Measurements from ENCODE around the gene GBF1. TPM values are rescaled to one million over a fixed set of nuclear protein-coding genes. Genes with fewer than 3 reads are reported as not detected.
"Not testable (repeated sequence)": the region's sequence is repeated elsewhere in the genome, so short reads cannot be mapped to it uniquely, and the experiment has no call there.

GBF1 gene
- total and polyA plus RNA-seq, 10 of the 15 experiments (the other 5 are each of a cell fraction or from before 2014, with no cell fraction given), result 0.82 to 42.0 (median 21.8) TPM

DNA sequence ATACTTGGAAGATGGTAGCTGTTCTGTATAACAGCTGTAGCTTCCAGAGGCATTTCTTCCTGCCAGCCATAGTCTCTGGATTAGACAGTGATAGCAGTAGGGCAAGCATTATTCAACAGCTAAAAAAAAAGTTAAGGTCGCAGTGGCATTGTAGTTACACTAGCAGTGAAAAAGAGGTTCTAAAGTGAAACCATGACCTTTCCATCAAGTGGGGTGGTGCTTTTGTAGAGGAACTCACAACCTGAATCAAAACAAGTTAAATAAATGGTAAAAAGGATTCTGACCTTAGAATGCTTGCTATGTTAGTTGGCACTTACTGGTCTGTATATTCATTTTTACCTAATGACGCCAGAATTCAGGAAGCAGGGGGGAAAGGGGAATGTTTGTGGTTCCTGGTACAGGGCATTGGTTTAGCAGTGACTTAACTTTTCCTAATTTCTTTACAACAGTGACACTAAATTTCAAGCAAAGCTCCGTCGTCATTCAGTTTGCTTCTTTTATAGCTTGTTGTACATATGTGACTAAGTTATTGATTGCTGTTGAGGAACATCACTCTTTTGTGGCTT is 55.0 kb downstream of the GBF1 start:
- Histone ChIP-seq H3K4me3 (no peak overlapping the region), H3K27me3 (replicated peaks in 1 of 2; ENCODE audit: control insufficient read depth in 2 of 2, insufficient read depth in 2 of 2, low read length in 1 of 2) (no peaks in the 10 kb centered on the region), H3K4me2 (ENCODE audit: control insufficient read depth, insufficient read depth) (peak overlapping the region; percentile 60), H2AFZ (ENCODE audit: control insufficient read depth, low read depth, low read length) (no peak overlapping the region), H3K4me1 (ENCODE audit: control insufficient read depth, insufficient read depth, low read length) (peaks cover 7% of the 10 kb centered on the region), H4K20me1 (ENCODE audit: control insufficient read depth, insufficient read depth) (no peaks in the 10 kb centered on the region), H3K9ac (ENCODE audit: control insufficient read depth, insufficient read depth, low read length) (no peak overlapping the region), H3K79me2 (ENCODE audit: control insufficient read depth, insufficient read depth, low read length) (peaks cover 13% of the 10 kb centered on the region), H3K9me3 (replicated peaks; ENCODE audit: control insufficient read depth, insufficient read depth, low read length) (no peaks in the 10 kb centered on the region), H3K36me3 (ENCODE audit: control insufficient read depth in 2 of 2, insufficient read depth in 2 of 2, low read length in 1 of 2) (peaks cover 0 to 2% of the 10 kb centered on the region in 2 experiments; a peak in 1 of 4 replicates), H3K27ac (ENCODE audit: control insufficient read depth, insufficient read depth) (peak overlapping the region; percentile 6; the same call in 1 of the 2 replicates)
- no peak for DNase-seq (ENCODE audit: low read depth, low spot score)
- ChIA-PET SMC1A (ENCODE audit: uncharacterized antibody, unreplicated experiment) (interaction anchor here (0.9 to 1.2 kb wide), 4 partner anchors 9 to 52 kb away, joined by 3 read pairs; no protein-coding TSS in a partner anchor), CTCF (interaction anchor here (0.9 to 1.5 kb wide), 3 partner anchors 12 to 51 kb away, joined by 3 to 4 read pairs (median 4); no protein-coding TSS in a partner anchor), RAD21 (ENCODE audit: unreplicated experiment) (no interaction called here), POLR2A (interaction anchor here (0.6 to 1.1 kb wide), 2 partner anchors 8 to 13 kb away, joined by 3 to 5 read pairs; no protein-coding TSS in a partner anchor)
- no TSS peak for BruUV-seq (replicated peaks)
- WGBS (ENCODE audit: insufficient coverage, insufficient replicate concordance, low lambda C conversion rate, missing lambda C conversion rate), result 83% methylated on average over 4 of the region's 4 CpGs
- TF ChIP-seq RB1 (IDR thresholded peaks at IDR 0.05; ENCODE audit: borderline replicate concordance), result no peak
- TF ChIP-seq ZNF207 (IDR thresholded peaks at IDR 0.05; ENCODE audit: borderline replicate concordance), result no peak
- TF ChIP-seq WRNIP1 (IDR thresholded peaks at IDR 0.05; ENCODE audit: borderline replicate concordance, low read depth, low read length), result no peak
- TF ChIP-seq SRF (IDR thresholded peaks at IDR 0.05; ENCODE audit: low read depth in 2 of 2, low read length in 2 of 2), result no peak
- TF ChIP-seq IRF4 (IDR thresholded peaks at IDR 0.05; ENCODE audit: low read depth, low read length), result no peak
- TF ChIP-seq TCF12 (IDR thresholded peaks at IDR 0.05; ENCODE audit: low read depth, low read length), result no peak
- TF ChIP-seq NBN (IDR thresholded peaks at IDR 0.05), result no peak
- no peak for TF ChIP-seq ETV6 (conservative IDR thresholded peaks at IDR 0.05 in 1 of 2, IDR thresholded peaks at IDR 0.05 in 1 of 2; ENCODE audit: borderline replicate concordance in 1 of 2, low read depth in 1 of 2)
- no peak for TF ChIP-seq CHD4 (IDR thresholded peaks at IDR 0.05)
- TF ChIP-seq SIN3A (IDR thresholded peaks at IDR 0.05; ENCODE audit: low read depth, low read length), result no peak
- TF ChIP-seq CEBPB (IDR thresholded peaks at IDR 0.05; ENCODE audit: borderline replicate concordance in 1 of 2, low read depth in 2 of 2, low read length in 2 of 2), result no peak
- TF ChIP-seq, protein P1, sequence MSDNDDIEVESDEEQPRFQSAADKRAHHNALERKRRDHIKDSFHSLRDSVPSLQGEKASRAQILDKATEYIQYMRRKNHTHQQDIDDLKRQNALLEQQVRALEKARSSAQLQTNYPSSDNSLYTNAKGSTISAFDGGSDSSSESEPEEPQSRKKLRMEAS (IDR thresholded peaks at IDR 0.05; ENCODE audit: low read depth, low read length), result no peak
- TF ChIP-seq RCOR1 (conservative IDR thresholded peaks at IDR 0.05; ENCODE audit: low read depth, low read length), result no peak
- no peak for TF ChIP-seq EED (IDR thresholded peaks at IDR 0.05; ENCODE audit: low read depth)
- no peak for TF ChIP-seq SMAD5 (IDR thresholded peaks at IDR 0.05; ENCODE audit: low read depth)
- intact Hi-C loops (cut with micrococcal nuclease; ENCODE audit: unreplicated experiment), result no loop called here
- no peak for FAIRE-seq
- ATAC-seq, result peak; percentile 62
- in situ Hi-C loops (cut with MboI), result no loop called here

DNA sequence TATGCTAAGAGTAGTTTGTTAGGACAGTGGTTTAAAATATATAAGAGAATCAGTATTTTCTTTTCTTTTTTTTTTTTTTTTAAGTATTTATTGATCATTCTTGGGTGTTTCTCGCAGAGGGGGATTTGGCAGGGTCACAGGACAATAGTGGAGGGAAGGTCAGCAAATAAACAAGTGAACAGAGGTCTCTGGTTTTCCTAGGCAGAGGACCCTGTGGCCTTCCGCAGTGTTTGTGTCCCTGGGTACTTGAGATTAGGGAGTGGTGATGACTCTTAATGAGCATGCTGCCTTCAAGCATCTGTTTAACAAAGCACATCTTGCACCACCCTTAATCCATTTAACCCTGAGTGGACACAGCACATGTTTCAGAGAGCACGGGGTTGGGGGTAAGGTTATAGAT is 55.6 kb downstream of the GBF1 start:
- ChIA-PET POLR2A (interaction anchor here (0.6 to 1.1 kb wide), 2 partner anchors 8 to 13 kb away, joined by 3 to 5 read pairs; no protein-coding TSS in a partner anchor), CTCF (interaction anchor here (1.2 to 1.5 kb wide), 2 partner anchors 35 to 51 kb away, joined by 4 read pairs; no protein-coding TSS in a partner anchor), SMC1A (ENCODE audit: uncharacterized antibody, unreplicated experiment) (interaction anchor here (1.2 kb wide), 2 partner anchors 9 to 51 kb away, joined by 3 read pairs; no protein-coding TSS in a partner anchor)
- WGBS (ENCODE audit: insufficient coverage, insufficient replicate concordance, low lambda C conversion rate, missing lambda C conversion rate), result 100% methylated on average over 3 of the region's 3 CpGs
- in situ Hi-C loops (cut with MboI); H3K9ac ChIP-seq (ENCODE audit: control insufficient read depth, insufficient read depth, low read length); H3K27me3 ChIP-seq (replicated peaks in 1 of 2; ENCODE audit: control insufficient read depth in 2 of 2, insufficient read depth in 2 of 2, low read length in 1 of 2); DNase-seq (ENCODE audit: low read depth, low spot score); H3K4me2 ChIP-seq (ENCODE audit: control insufficient read depth, insufficient read depth); H3K4me3 ChIP-seq; FAIRE-seq; H4K20me1 ChIP-seq (ENCODE audit: control insufficient read depth, insufficient read depth); intact Hi-C loops (cut with micrococcal nuclease; ENCODE audit: unreplicated experiment); RAD21 ChIA-PET (ENCODE audit: unreplicated experiment); H3K27ac ChIP-seq (ENCODE audit: control insufficient read depth, insufficient read depth); BruUV-seq (replicated peaks); ATAC-seq; H3K36me3 ChIP-seq (ENCODE audit: control insufficient read depth in 2 of 2, insufficient read depth in 2 of 2, low read length in 1 of 2); H3K4me1 ChIP-seq (ENCODE audit: control insufficient read depth, insufficient read depth, low read length); H3K9me3 ChIP-seq (replicated peaks; ENCODE audit: control insufficient read depth, insufficient read depth, low read length); H2AFZ ChIP-seq (ENCODE audit: control insufficient read depth, low read depth, low read length): not testable (repeated sequence)
- H3K79me2 ChIP-seq (ENCODE audit: control insufficient read depth, insufficient read depth, low read length), result peaks cover 13% of the 10 kb centered on the region

All from GM12878 (cell line).